NCI-H187 treated with DMSO at 0.1 percent for 48 hours (cell line): Measurements from ENCODE around the gene SGTB.
"Not testable (repeated sequence)": the region's sequence is repeated elsewhere in the genome, so short reads cannot be mapped to it uniquely, and the experiment has no call there.

Experiments used
- DNase-seq: peaks from one replicate; lab custom pipeline; 2025; lab: John Stamatoyannopoulos, UW

The SGTB gene

GRCh38 chr5:65734196-65734775 lies 12.4 kb upstream of the SGTB start:
- not testable (repeated sequence) for DNase-seq

- not testable (repeated sequence) for DNase-seq
Measured at GRCh38 chr5:65732046-65732445, 10.1 kb upstream of the SGTB start.

GRCh38 chr5:65730910-65731309 lies 9.0 kb upstream of the SGTB start:
- no peak for DNase-seq

GRCh38 chr5:65728218-65728617 lies 6.3 kb upstream of the SGTB start:
- DNase-seq, result no peak

- DNase-seq, result no peak
Measured at GRCh38 chr5:65727491-65728156, 5.7 kb upstream of the SGTB start.

- no peak for DNase-seq
Measured at GRCh38 chr5:65722575-65723403, 880 bp upstream of the SGTB start.

- no peak for DNase-seq
Measured at GRCh38 chr5:65721050-65721719, 724 bp downstream of the SGTB start.

GRCh38 chr5:65718576-65719310 lies 3.2 kb downstream of the SGTB start:
- no peak for DNase-seq

GRCh38 chr5:65708145-65708544 lies 13.8 kb downstream of the SGTB start:
- DNase-seq, result no peak

GRCh38 chr5:65707663-65708062 lies 14.2 kb downstream of the SGTB start:
- DNase-seq, result no peak

- no peak for DNase-seq
Measured at GRCh38 chr5:65704621-65705239, 17.2 kb downstream of the SGTB start.

- no peak for DNase-seq
Measured at GRCh38 chr5:65702036-65702435, 19.9 kb downstream of the SGTB start.

- no peak for DNase-seq
Measured at GRCh38 chr5:65699338-65699737, 22.6 kb downstream of the SGTB start.

GRCh38 chr5:65696892-65697291 lies 25.0 kb downstream of the SGTB start:
- no peak for DNase-seq

- no peak for DNase-seq
Measured at GRCh38 chr5:65695896-65696295, 26.0 kb downstream of the SGTB start.

GRCh38 chr5:65695162-65695755 lies 26.6 kb downstream of the SGTB start:
- DNase-seq, result no peak

GRCh38 chr5:65693121-65693520 lies 28.8 kb downstream of the SGTB start:
- DNase-seq, result no peak

- DNase-seq, result no peak
Measured at GRCh38 chr5:65682148-65682547, 39.8 kb downstream of the SGTB start.

- DNase-seq, result not testable (repeated sequence)
Measured at GRCh38 chr5:65676056-65676455, 45.9 kb downstream of the SGTB start.

- DNase-seq, result no peak
Measured at GRCh38 chr5:65674749-65675148, 47.2 kb downstream of the SGTB start.

- no peak for DNase-seq
Measured at GRCh38 chr5:65672796-65673195, 49.1 kb downstream of the SGTB start.
